ENCODE data around the gene RPL22. TPM values are rescaled to one million over a fixed set of nuclear protein-coding genes. Genes with fewer than 3 reads are reported as not detected.

RPL22 gene
- polyA plus RNA-seq (2012; ENCODE audit: low read depth, missing spikeins), result 1,657 TPM

- peak; percentile 97 for TF ChIP-seq POU2F2 (IDR thresholded peaks at IDR 0.05; ENCODE audit: low read depth, low read length)
- peak; percentile 85 for TF ChIP-seq POLR2A (IDR thresholded peaks at IDR 0.05; ENCODE audit: low read depth, low read length)
- peak; percentile 89 for TF ChIP-seq POLR2AphosphoS5 (IDR thresholded peaks at IDR 0.05; ENCODE audit: low read depth, low read length)
- TF ChIP-seq TAF1 (IDR thresholded peaks at IDR 0.05; ENCODE audit: low read depth, low read length), result peak; percentile 97
- TF ChIP-seq PAX5 (IDR thresholded peaks at IDR 0.05; ENCODE audit: insufficient read depth, low read length, severe bottlenecking), result no peak
- TF ChIP-seq SPI1 (IDR thresholded peaks at IDR 0.05; ENCODE audit: low read depth, low read length), result peak; percentile 62
- FAIRE-seq (peak; percentile 96), DNase-seq (ENCODE audit: insufficient read length, low spot score) (peak; percentile 88)
Observed at GRCh38 chr1:6199298-6200187, at the start of gene RPL22. TSS of gene RPL22 (minus strand) at chr1:6199595. CDS start at chr1:6199573, 22 bp downstream.

- no peak for DNase-seq (ENCODE audit: insufficient read length, low spot score)
- TF ChIP-seq POLR2AphosphoS5 (IDR thresholded peaks at IDR 0.05; ENCODE audit: low read depth, low read length), result no peak
- TF ChIP-seq SPI1 (IDR thresholded peaks at IDR 0.05; ENCODE audit: low read depth, low read length), result no peak
- TF ChIP-seq POLR2A (IDR thresholded peaks at IDR 0.05; ENCODE audit: low read depth, low read length), result no peak
- no peak for TF ChIP-seq PAX5 (IDR thresholded peaks at IDR 0.05; ENCODE audit: insufficient read depth, low read length, severe bottlenecking)
- no peak for TF ChIP-seq TAF1 (IDR thresholded peaks at IDR 0.05; ENCODE audit: low read depth, low read length)
- TF ChIP-seq POU2F2 (IDR thresholded peaks at IDR 0.05; ENCODE audit: low read depth, low read length), result no peak
- no peak for FAIRE-seq
Observed at GRCh38 chr1:6248161-6248776, 48.9 kb upstream of the RPL22 start.

GRCh38 chr1:6247651-6248050, 48.3 kb upstream of the RPL22 start:
- no peak for FAIRE-seq
- no peak for DNase-seq (ENCODE audit: insufficient read length, low spot score)
- TF ChIP-seq SPI1 (IDR thresholded peaks at IDR 0.05; ENCODE audit: low read depth, low read length) (no peak), POLR2AphosphoS5 (IDR thresholded peaks at IDR 0.05; ENCODE audit: low read depth, low read length) (no peak), POU2F2 (IDR thresholded peaks at IDR 0.05; ENCODE audit: low read depth, low read length) (no peak), TAF1 (IDR thresholded peaks at IDR 0.05; ENCODE audit: low read depth, low read length) (no peak), POLR2A (IDR thresholded peaks at IDR 0.05; ENCODE audit: low read depth, low read length) (no peak), PAX5 (IDR thresholded peaks at IDR 0.05; ENCODE audit: insufficient read depth, low read length, severe bottlenecking) (no peak)

GRCh38 chr1:6246497-6247467, 47.4 kb upstream of the RPL22 start:
- TF ChIP-seq TAF1 (IDR thresholded peaks at IDR 0.05; ENCODE audit: low read depth, low read length), result no peak
- TF ChIP-seq POU2F2 (IDR thresholded peaks at IDR 0.05; ENCODE audit: low read depth, low read length), result no peak
- TF ChIP-seq POLR2AphosphoS5 (IDR thresholded peaks at IDR 0.05; ENCODE audit: low read depth, low read length), result no peak
- TF ChIP-seq PAX5 (IDR thresholded peaks at IDR 0.05; ENCODE audit: insufficient read depth, low read length, severe bottlenecking), result no peak
- TF ChIP-seq POLR2A (IDR thresholded peaks at IDR 0.05; ENCODE audit: low read depth, low read length), result no peak
- TF ChIP-seq SPI1 (IDR thresholded peaks at IDR 0.05; ENCODE audit: low read depth, low read length), result no peak
- DNase-seq (ENCODE audit: insufficient read length, low spot score) (peak; percentile 91), FAIRE-seq (peak; percentile 90)

- TF ChIP-seq SPI1 (IDR thresholded peaks at IDR 0.05; ENCODE audit: low read depth, low read length) (no peak), TAF1 (IDR thresholded peaks at IDR 0.05; ENCODE audit: low read depth, low read length) (no peak), POLR2A (IDR thresholded peaks at IDR 0.05; ENCODE audit: low read depth, low read length) (no peak), PAX5 (IDR thresholded peaks at IDR 0.05; ENCODE audit: insufficient read depth, low read length, severe bottlenecking) (no peak), POLR2AphosphoS5 (IDR thresholded peaks at IDR 0.05; ENCODE audit: low read depth, low read length) (no peak), POU2F2 (IDR thresholded peaks at IDR 0.05; ENCODE audit: low read depth, low read length) (no peak)
- DNase-seq (ENCODE audit: insufficient read length, low spot score) (no peak), FAIRE-seq (no peak)
Observed at GRCh38 chr1:6245869-6246496, 46.6 kb upstream of the RPL22 start.

- DNase-seq (ENCODE audit: insufficient read length, low spot score) (peak; percentile 93), FAIRE-seq (peak; percentile 95)
- TF ChIP-seq SPI1 (IDR thresholded peaks at IDR 0.05; ENCODE audit: low read depth, low read length) (0 out of 2 replicates have a peak, but pooled peaks have one; percentile 12), POU2F2 (IDR thresholded peaks at IDR 0.05; ENCODE audit: low read depth, low read length) (no peak)
Observed at GRCh38 chr1:6245086-6245868, 45.9 kb upstream of the RPL22 start.

- no peak for TF ChIP-seq PAX5 (IDR thresholded peaks at IDR 0.05; ENCODE audit: insufficient read depth, low read length, severe bottlenecking)
- TF ChIP-seq POLR2A (IDR thresholded peaks at IDR 0.05; ENCODE audit: low read depth, low read length), result no peak
- no peak for TF ChIP-seq SPI1 (IDR thresholded peaks at IDR 0.05; ENCODE audit: low read depth, low read length)
- TF ChIP-seq TAF1 (IDR thresholded peaks at IDR 0.05; ENCODE audit: low read depth, low read length), result no peak
- TF ChIP-seq POU2F2 (IDR thresholded peaks at IDR 0.05; ENCODE audit: low read depth, low read length), result no peak
- no peak for TF ChIP-seq POLR2AphosphoS5 (IDR thresholded peaks at IDR 0.05; ENCODE audit: low read depth, low read length)
- no peak for FAIRE-seq
- DNase-seq (ENCODE audit: insufficient read length, low spot score), result no peak
Observed at GRCh38 chr1:6244401-6245049, 45.1 kb upstream of the RPL22 start.
